Small intestine (tissue), 7 donors: ENCODE measurements around the gene RTP5. TPM values are rescaled to one million over a fixed set of nuclear protein-coding genes. Genes with fewer than 3 reads are reported as not detected.

ENCODE experiments used
- DNase-seq, 2 donors: peaks; one replicate each; pipeline versions ENCODE4 v3.0.0 to v3.0.0-alpha.2; 2013
- FAIRE-seq: peaks from 2 replicates; lab custom pipeline; 2012; peaks lifted over from hg19 to GRCh38; lab: Jason Lieb, UNC
- H3K27ac ChIP-seq, 3 donors: one replicate each; pipeline ENCODE4 v1.5.1; 2013; ENCODE audit warnings: low read length in 2 of 3, mild to moderate bottlenecking in 2 of 3, control low read depth in 1 of 3, inconsistent platforms in 1 of 3, low read depth in 1 of 3, moderate library complexity in 1 of 3
- H3K27me3 ChIP-seq, 3 donors: one replicate each; pipeline ENCODE4 v1.6.1; 2013; ENCODE audit warnings: low read length in 3 of 3, inconsistent platforms in 1 of 3; ENCODE audit not compliant: control insufficient read depth in 3 of 3, insufficient read depth in 3 of 3
- H3K36me3 ChIP-seq, 3 donors: one replicate each; pipeline ENCODE4 v1.6.1; 2013; ENCODE audit warnings: low read length in 3 of 3, inconsistent platforms in 1 of 3, low read depth in 1 of 3, mild to moderate bottlenecking in 1 of 3, moderate library complexity in 1 of 3; ENCODE audit not compliant: control insufficient read depth in 3 of 3, insufficient read depth in 2 of 3
- H3K4me1 ChIP-seq, 3 donors: one replicate each; pipeline ENCODE4 v1.6.1; 2013; ENCODE audit warnings: low read length in 2 of 3, inconsistent platforms in 1 of 3, low read depth in 1 of 3, mild to moderate bottlenecking in 1 of 3, moderate library complexity in 1 of 3; ENCODE audit not compliant: control insufficient read depth in 3 of 3, insufficient read depth in 2 of 3
- H3K4me3 ChIP-seq, 3 donors: one replicate each; pipeline ENCODE4 v1.5.1; 2013; ENCODE audit warnings: low read length in 3 of 3, control low read depth in 1 of 3, inconsistent platforms in 1 of 3, low read depth in 1 of 3, mild to moderate bottlenecking in 1 of 3, moderate library complexity in 1 of 3
- H3K9me3 ChIP-seq, 2 donors: one replicate each; pipeline ENCODE4 v1.6.1; 2013; ENCODE audit warnings: low read depth in 1 of 2, low read length in 1 of 2; ENCODE audit not compliant: control insufficient read depth in 2 of 2, insufficient read depth in 1 of 2
- WGBS, 3 donors: extraction: QIAGEN DNeasy Blood & Tissue Kit; methylation state at CpG; one replicate each; pipeline ENCODE4 v1.1.7; 2013; 5-methylcytosine and 5-hydroxymethylcytosine counted together
- polyA plus RNA-seq, 4 donors: library from polyadenylated mRNA; stranded (reverse) in 3 of 4; unstranded in 1 of 4; fragments of 200-250 nt in 3 of 4; fragments of 120-200 nt in 1 of 4; gene quantifications; one replicate each; pipeline versions ENCODE4 v1.2.1 to v1.2.3, GENCODE V29; 2013
- donor health status: healthy with polysubstance abuse.
- donor health status: control.
- donor health status: control.
- donor health status: Bipolar disorder and iron deficiency.
- donor health status: healthy.

Gene RTP5
- polyA plus RNA-seq, 4 donors = 0.04 TPM; not detected in 3

DNA sequence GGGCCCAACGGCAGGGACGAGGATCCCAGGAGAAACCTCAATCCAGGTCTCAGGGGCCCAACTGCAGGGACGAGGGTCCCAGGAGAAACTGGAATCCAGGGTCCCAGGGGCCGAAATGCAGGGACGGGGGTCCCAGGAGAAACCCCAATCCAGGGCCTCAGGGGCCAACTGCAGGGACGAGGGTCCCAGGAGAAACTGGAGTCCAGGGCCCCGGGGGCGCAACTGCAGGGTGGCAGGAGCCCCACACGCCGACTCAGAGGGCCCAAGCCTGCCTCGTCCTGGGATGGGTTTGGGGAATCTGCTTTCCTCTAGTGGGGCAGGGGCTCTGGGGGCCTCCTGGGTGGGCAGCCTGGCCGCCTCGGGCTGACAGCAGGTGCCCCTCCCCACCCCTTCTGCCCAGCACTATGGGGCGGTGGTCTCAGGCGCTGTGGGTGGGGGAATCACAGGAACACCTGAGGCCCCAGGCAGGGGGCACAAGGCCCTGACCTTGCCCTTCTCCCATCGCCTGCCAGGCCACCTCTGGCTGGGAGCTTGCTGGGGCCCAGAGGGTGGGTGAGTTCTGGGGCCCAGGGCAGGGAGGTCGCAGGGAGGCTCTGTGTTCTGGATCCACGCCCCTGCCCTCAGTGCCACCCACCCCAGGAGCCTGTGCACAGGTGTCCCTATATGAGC lies 7.1 kb downstream of the RTP5 start:
- no peak overlapping the region for H3K27ac ChIP-seq
- H3K4me1 ChIP-seq = peaks cover 0 to 2% (median 0%) of the 10 kb centered on the region in 3 donors
- no peak overlapping the region for H3K4me3 ChIP-seq
- 74 to 79% (median 76%) methylated on average over 15 to 18 of the region's 18 CpGs for WGBS, 3 donors
- DNase-seq (no peak), FAIRE-seq (no peak)
- H3K9me3 ChIP-seq = peaks cover 0 to 14% of the 10 kb centered on the region in 2 donors
- H3K27me3 ChIP-seq = peaks cover 0 to 4% (median 0%) of the 10 kb centered on the region in 3 donors
- no peaks in the 10 kb centered on the region for H3K36me3 ChIP-seq

DNA sequence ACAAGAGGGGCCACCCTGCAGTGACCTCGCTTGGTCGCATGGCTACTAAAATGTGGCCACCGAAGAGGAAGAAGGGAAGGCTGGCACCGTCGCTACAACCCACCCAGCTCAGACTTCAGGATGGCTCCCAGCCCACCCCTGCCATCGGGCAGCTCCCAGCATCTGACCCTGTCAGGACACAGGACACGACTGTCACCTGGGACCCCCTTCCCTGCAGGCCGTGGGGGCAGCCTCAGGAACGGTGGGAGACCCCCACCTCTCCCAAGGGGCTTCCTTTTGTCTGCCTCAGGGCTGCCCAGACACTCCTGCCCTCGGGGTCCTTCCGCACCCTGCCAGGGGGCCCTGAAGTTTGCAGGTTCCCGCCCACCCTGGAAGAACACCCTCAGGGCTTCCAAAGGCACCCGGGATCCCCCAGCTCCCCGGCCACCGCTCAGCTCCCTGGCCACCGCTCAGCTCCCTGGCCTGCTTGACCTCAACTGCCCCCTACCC lies 7.7 kb downstream of the RTP5 start:
- peaks cover 0 to 7% (median 1%) of the 10 kb centered on the region in 3 donors for H3K4me1 ChIP-seq
- no peaks in the 10 kb centered on the region for H3K36me3 ChIP-seq
- peaks cover 0 to 14% of the 10 kb centered on the region in 2 donors for H3K9me3 ChIP-seq
- peaks cover 0 to 3% (median 0%) of the 10 kb centered on the region in 3 donors for H3K27me3 ChIP-seq
- 65 to 67% (median 65%) methylated on average over 7 to 16 of the region's 16 CpGs for WGBS, 3 donors
- FAIRE-seq = no peak
- no peak overlapping the region for H3K27ac ChIP-seq
- DNase-seq = no peak
- H3K4me3 ChIP-seq = no peak overlapping the region

DNA sequence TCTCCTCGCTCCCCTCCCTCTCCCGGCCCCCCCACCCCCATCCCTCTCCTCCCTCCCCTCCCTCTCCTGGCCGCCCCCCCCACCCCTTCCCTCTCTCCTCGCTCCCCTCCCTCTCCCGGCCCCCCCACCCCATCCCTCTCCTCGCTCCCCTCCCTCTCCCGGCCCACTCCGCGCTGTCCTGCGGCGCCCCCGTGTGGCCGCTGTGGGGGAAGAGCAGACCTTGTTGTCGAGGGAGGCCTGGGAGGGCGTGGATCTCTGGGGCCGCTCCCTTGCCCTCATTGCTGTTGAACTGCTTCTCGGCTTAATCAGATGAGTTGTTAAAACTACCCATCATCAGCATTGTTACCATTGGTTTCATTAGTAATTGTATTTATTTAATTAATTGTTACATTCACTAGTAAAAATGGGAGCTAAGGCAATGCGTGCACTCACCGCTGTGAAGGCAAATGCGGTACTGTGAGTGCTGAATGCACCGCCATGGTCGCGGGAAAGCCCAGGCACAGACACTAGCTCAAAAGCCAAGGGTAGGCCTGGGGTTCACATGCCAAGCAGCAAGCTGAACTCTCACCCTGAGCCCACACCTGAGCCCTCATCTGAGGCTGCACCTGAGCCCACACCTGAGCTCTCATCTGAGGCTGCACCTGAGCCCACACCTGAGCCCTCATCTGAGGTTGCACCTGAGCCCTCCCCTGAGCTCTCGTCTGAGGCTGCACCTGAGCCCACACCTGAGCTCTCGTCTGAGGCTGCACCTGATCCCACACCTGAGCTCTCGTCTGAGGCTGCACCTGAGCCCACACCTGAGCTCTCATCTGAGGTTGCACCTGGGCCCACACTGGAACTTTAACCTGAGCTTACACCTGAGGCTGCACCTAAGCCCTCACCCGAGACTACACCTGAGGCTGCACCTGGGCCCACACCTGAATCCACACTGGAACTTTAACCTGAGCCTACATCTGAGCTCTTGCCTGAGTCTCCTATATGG lies 8.8 kb downstream of the RTP5 start:
- peaks cover 0 to 14% of the 10 kb centered on the region in 2 donors for H3K9me3 ChIP-seq
- H3K27me3 ChIP-seq = no peaks in the 10 kb centered on the region
- H3K4me3 ChIP-seq = no peak overlapping the region
- no peaks in the 10 kb centered on the region for H3K36me3 ChIP-seq
- DNase-seq (peak; percentile 74 to 83), FAIRE-seq (no peak)
- 27 to 37% (median 28%) methylated on average over 17 to 27 of the region's 27 CpGs for WGBS, 3 donors
- H3K4me1 ChIP-seq = peaks cover 0 to 10% (median 3%) of the 10 kb centered on the region in 3 donors
- no peak overlapping the region for H3K27ac ChIP-seq

DNA sequence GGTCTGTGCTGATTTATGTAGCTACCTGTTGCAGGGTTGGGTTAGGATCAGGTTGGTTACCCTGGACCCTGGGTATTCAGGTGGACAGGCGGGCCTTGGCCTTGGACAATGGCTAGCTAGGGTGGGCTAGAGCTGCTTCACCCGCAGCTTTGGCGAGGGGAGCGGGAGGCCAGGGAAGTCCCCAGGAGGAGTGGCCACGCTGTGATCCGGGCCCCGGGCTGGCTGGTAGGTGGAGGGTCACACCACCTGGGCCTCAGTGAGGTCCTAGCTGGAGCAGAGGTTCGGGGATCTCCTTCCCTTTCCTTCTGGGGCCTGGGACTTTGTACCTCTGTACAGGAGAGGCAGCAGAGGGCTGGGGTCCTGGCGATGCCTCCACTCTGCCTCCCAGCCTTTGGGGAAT lies 9.8 kb downstream of the RTP5 start:
- Histone ChIP-seq H3K9me3 (peaks cover 0 to 9% of the 10 kb centered on the region in 2 donors), H3K27ac (no peak overlapping the region), H3K36me3 (no peaks in the 10 kb centered on the region), H3K27me3 (no peaks in the 10 kb centered on the region), H3K4me1 (peaks cover 0 to 10% (median 3%) of the 10 kb centered on the region in 3 donors), H3K4me3 (no peak overlapping the region)
- WGBS, 3 donors = 81 to 84% (median 83%) methylated on average over 9 of the region's 9 CpGs
- DNase-seq (no peak), FAIRE-seq (no peak)

DNA sequence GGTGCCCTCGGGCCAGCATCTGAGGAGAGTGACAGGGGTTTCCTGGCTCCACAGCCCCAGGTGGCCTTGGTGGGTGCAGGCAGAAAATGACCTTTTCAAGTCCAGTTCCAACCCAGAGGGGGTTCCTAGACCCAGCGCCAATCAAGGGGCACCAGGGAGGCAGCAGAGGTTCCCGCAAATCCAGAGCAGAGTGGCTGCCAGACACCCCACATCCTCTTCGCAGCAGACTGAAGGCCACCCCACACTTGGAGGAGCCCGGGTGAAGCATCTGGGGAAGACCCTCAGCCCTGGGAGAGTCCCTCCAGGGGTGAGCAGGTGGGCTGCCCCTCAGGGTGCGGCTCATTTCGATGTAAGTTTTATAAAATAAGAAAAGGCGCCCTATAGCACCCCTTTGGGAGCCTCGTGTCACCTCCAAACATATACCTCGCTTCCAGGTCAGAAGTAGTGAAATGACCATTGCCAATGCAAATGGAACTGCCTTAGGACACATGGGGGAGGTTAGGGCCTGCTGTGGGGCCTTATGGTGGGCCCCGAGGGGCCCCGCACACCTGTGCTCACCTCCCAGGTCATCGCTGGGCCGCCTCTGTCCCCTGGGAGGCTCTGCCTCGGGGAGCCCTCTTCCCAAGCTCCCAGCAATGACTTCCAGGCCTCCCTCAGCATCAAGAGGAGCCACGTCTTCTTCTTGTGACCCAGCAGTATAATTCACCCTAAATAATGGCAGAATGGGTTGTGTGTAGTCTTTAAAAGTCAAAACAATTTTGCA lies 11.0 kb downstream of the RTP5 start:
- Histone ChIP-seq H3K9me3 (no peaks in the 10 kb centered on the region), H3K27me3 (no peaks in the 10 kb centered on the region), H3K27ac (peak overlapping the region in 2 of 3 donors; percentile 81 to 82), H3K4me3 (peak overlapping the region in 2 of 3 donors; percentile 66 to 78), H3K36me3 (peaks cover 0 to 4% (median 0%) of the 10 kb centered on the region in 3 donors), H3K4me1 (peaks cover 0 to 10% (median 3%) of the 10 kb centered on the region in 3 donors)
- WGBS, 3 donors = 76 to 89% (median 82%) methylated on average over 16 of the region's 16 CpGs
- FAIRE-seq (no peak), DNase-seq (no peak)

DNA sequence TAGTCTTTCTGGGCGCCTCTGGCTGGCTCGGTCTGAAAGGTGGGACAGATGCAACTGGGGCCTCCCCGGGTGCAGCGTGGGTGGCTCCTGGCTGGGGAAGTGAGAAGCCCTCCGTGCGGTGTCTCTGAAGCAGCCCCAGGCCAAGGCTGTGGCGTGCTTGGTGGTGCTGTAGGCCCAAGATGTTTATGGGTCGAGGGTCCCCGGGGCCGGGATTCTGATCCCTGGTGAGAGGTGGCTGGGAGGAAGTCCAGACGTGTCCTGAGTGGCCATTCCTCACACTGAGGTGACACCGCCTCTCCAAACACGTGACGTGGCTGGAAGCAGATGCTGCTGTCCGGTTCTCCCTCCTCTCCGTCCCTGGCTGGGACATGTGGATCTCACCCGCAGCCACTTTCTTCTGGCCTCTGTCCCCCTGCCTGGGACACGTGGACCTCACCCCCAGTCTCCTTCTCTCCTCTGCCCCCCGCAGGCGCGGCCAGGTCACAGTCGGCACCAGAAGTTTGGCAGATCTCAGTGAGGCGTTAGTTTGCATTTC lies 12.6 kb downstream of the RTP5 start:
- no peak for FAIRE-seq

DNA sequence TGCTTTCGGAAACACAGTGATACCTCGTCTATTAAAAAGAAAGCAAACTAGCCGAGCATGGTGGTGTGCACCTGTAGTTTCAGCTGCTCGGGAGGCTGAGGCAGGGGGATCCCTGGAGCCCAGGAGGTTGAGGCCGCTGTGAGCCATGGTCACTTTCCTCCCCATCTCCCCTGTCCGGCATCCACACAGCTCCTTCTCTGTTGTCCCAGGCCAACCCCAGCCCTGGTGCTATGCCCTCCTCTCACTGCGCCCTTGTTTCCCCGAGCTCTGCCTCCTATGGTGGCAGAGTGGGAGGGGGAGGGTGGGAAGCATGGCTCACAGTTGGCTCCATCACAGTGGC lies 15.4 kb downstream of the RTP5 start:
- H3K36me3 ChIP-seq = peaks cover 0 to 5% (median 0%) of the 10 kb centered on the region in 3 donors
- H3K9me3 ChIP-seq = peaks cover 0 to 7% of the 10 kb centered on the region in 2 donors
- DNase-seq (no peak), FAIRE-seq (no peak)
- H3K4me1 ChIP-seq = peaks cover 0 to 10% (median 3%) of the 10 kb centered on the region in 3 donors
- no peak overlapping the region for H3K27ac ChIP-seq
- H3K4me3 ChIP-seq = no peak overlapping the region
- 92 to 96% (median 94%) methylated on average over 8 of the region's 8 CpGs for WGBS, 3 donors
- H3K27me3 ChIP-seq = no peaks in the 10 kb centered on the region

More for the DNA sequence above, 12.6 kb downstream of the RTP5 start:
- peaks cover 0 to 10% (median 3%) of the 10 kb centered on the region in 3 donors for H3K4me1 ChIP-seq
- no peaks in the 10 kb centered on the region for H3K27me3 ChIP-seq
- peaks cover 0 to 3% of the 10 kb centered on the region in 2 donors for H3K9me3 ChIP-seq
- peak overlapping the region in 2 of 3 donors; percentile 27 to 33 for H3K4me3 ChIP-seq
- peak in 1 of 2 donors; percentile 47 for DNase-seq
- peak overlapping the region in 2 of 3 donors; percentile 65 to 81 for H3K27ac ChIP-seq
- H3K36me3 ChIP-seq = peaks cover 0 to 5% (median 0%) of the 10 kb centered on the region in 3 donors
- WGBS, 3 donors = 15 to 26% (median 23%) methylated on average over 21 to 23 of the region's 23 CpGs
